Measurements from ENCODE around the gene SPINT4. TPM values are rescaled to one million over a fixed set of nuclear protein-coding genes. Genes with fewer than 3 reads are reported as not detected.
"Not testable (repeated sequence)": the region's sequence is repeated elsewhere in the genome, so short reads cannot be mapped to it uniquely, and the experiment has no call there.

Gene SPINT4
- total RNA-seq, 1 donor from 2014 or later: not detected

DNA sequence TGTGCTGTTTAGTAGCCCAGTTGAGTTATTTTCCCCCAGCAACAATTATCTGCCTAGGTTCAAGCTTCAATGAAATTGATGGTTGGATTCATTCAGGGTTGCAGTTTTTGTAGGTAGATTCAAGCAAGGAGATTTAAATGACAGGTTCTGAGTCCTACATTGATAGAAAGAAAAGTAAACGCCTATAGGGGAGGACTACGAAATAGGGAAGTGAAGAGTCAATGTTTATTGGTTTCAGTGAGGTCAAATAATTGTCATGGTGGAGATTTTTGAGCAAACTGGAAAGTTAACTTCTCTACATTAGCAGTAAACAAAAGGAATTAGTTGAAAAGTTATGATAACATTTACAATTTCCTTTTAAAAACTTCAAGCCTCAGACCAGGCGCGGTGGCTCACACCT is 21.0 kb upstream of the SPINT4 start:
- TF ChIP-seq, protein P1, sequence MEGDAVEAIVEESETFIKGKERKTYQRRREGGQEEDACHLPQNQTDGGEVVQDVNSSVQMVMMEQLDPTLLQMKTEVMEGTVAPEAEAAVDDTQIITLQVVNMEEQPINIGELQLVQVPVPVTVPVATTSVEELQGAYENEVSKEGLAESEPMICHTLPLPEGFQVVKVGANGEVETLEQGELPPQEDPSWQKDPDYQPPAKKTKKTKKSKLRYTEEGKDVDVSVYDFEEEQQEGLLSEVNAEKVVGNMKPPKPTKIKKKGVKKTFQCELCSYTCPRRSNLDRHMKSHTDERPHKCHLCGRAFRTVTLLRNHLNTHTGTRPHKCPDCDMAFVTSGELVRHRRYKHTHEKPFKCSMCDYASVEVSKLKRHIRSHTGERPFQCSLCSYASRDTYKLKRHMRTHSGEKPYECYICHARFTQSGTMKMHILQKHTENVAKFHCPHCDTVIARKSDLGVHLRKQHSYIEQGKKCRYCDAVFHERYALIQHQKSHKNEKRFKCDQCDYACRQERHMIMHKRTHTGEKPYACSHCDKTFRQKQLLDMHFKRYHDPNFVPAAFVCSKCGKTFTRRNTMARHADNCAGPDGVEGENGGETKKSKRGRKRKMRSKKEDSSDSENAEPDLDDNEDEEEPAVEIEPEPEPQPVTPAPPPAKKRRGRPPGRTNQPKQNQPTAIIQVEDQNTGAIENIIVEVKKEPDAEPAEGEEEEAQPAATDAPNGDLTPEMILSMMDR (IDR thresholded peaks at IDR 0.05; ENCODE audit: insufficient read depth, low read length, poor library complexity, severe bottlenecking): no peak
- no peaks in the 10 kb centered on the region for H3K27me3 ChIP-seq (ENCODE audit: control insufficient read depth, insufficient read depth, low read length)
- no peak for DNase-seq (ENCODE audit: low read depth)
- no peak overlapping the region for H3K4me3 ChIP-seq (ENCODE audit: low read depth, low read length)
- H3K36me3 ChIP-seq (ENCODE audit: control insufficient read depth, insufficient read depth, low read length): no peaks in the 10 kb centered on the region

DNA sequence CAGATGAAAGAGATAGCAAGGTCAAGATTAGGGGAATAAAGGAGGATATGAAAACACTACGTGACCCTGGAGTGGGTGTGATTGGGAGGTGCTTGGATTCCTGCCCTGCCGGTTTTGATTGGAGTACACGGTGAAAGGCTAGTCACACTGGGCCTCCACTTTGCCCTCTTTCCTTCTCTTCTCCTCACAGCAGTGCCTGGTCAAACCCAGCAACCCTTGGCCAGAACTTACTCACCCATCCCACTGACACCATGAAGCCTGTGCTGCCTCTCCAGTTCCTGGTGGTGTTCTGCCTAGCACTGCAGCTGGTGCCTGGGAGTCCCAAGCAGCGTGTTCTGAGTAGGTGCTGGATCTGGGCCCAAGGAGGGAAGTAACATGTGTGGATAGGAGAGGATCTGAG is 20.3 kb upstream of the SPINT4 start, which contains the start of gene WFDC13:
WFDC13 (plus strand) TSS at position 166 of the 400 bp plus-strand sequence; CDS start at position 252, 86 bp downstream.
- no peak within 1 kb of the TSS for H3K4me3 ChIP-seq (ENCODE audit: low read depth, low read length)
- no peaks in the 10 kb centered on the region for H3K27me3 ChIP-seq (ENCODE audit: control insufficient read depth, insufficient read depth, low read length)
- TF ChIP-seq, protein P1 (IDR thresholded peaks at IDR 0.05; ENCODE audit: insufficient read depth, low read length, poor library complexity, severe bottlenecking): no peak
- H3K36me3 ChIP-seq (ENCODE audit: control insufficient read depth, insufficient read depth, low read length): no peaks in the 10 kb centered on the region
- no peak for DNase-seq (ENCODE audit: low read depth)

DNA sequence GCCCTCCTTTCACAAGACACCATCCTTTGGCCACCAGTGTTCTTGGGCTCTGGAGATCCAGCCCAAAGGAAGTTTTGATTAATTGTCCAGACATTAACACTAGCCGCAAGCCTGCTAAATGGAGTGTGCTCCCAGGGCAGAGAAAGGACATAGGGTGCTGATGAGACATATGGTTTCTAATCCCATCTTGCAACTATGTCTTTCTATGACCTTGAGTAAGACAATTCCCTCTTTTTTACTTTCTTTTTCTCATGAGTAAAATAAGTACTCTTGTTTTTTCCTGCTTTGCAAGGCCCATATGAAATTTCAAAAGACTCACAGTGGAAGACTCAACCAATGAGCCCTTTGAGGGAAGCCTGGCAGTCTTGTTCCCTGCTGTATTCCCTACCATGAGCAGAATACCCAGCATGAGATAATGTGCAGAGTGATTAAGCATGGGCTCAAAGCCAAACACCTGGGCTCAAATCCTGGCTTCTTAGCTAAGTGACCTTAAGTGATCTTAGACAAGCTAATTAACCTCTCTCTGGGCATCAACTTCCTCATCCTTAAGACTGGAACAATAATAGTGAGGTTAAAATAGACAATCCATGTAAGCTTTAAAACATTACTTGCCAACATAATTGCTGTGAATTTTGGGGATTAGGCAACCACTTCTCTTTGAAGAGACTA is 17.0 kb upstream of the SPINT4 start, which contains the start of gene WFDC10B:
WFDC10B (minus strand) TSS at position 51 of the 669 bp plus-strand sequence. CDS start 19,027 bp downstream, outside the sequence.
- DNase-seq (ENCODE audit: low read depth): no peak
- H3K27me3 ChIP-seq (ENCODE audit: control insufficient read depth, insufficient read depth, low read length): no peaks in the 10 kb centered on the region
- H3K36me3 ChIP-seq (ENCODE audit: control insufficient read depth, insufficient read depth, low read length): no peaks in the 10 kb centered on the region
- no peak within 1 kb of the TSS for H3K4me3 ChIP-seq (ENCODE audit: low read depth, low read length)
- TF ChIP-seq, protein P1 (IDR thresholded peaks at IDR 0.05; ENCODE audit: insufficient read depth, low read length, poor library complexity, severe bottlenecking): no peak

DNA sequence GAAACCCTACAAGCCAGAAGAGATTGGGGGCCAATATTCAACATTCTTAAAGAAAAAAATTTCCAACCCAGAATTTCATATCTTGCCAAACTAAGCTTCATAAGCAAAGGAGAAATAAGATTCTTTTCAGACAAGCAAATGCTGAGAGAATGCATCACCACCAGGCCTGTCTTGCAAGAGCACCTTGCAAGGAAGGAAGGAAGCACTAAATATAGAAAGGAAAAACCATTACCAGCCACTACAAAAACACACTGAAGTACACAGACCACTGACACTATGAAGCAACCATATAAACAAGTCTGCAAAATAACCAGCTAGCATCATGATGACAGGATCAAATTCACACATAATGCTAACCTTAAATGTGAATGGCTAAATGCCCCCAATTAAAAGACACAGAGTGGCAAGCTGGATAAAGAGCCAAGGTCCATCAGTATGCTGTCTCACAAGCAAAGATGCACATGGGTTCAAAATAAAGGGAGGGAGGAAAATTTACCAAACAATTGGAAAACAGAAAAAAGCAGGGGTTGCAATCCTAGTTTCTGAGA is 5.9 kb upstream of the SPINT4 start:
- not testable (repeated sequence) for H3K36me3 ChIP-seq (ENCODE audit: control insufficient read depth, insufficient read depth, low read length); H3K4me3 ChIP-seq (ENCODE audit: low read depth, low read length); H3K27me3 ChIP-seq (ENCODE audit: control insufficient read depth, insufficient read depth, low read length); DNase-seq (ENCODE audit: low read depth)

DNA sequence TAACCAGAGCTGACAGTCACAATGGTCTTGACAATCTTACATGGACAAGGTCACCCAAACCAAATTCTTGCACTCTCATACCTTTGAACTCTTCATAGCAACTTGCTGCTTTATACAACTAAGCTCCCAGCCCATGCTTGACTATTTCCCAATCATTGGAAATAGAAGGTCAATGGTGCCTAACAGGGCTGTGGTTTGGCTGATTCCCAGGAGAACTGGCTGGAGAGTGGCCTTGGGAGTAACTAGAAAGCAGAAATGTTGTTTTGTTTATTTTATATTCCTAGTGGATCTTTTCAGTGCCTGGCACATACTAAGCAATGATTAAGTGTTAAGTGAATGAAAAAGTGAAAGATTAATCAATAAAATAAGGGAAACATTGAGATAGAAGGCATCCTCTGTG is 3.0 kb downstream of the SPINT4 start:
- no peak overlapping the region for H3K4me3 ChIP-seq (ENCODE audit: low read depth, low read length)
- no peak for DNase-seq (ENCODE audit: low read depth)
- no peaks in the 10 kb centered on the region for H3K36me3 ChIP-seq (ENCODE audit: control insufficient read depth, insufficient read depth, low read length)
- TF ChIP-seq, protein P1 (IDR thresholded peaks at IDR 0.05; ENCODE audit: insufficient read depth, low read length, poor library complexity, severe bottlenecking): no peak
- no peaks in the 10 kb centered on the region for H3K27me3 ChIP-seq (ENCODE audit: control insufficient read depth, insufficient read depth, low read length)

DNA sequence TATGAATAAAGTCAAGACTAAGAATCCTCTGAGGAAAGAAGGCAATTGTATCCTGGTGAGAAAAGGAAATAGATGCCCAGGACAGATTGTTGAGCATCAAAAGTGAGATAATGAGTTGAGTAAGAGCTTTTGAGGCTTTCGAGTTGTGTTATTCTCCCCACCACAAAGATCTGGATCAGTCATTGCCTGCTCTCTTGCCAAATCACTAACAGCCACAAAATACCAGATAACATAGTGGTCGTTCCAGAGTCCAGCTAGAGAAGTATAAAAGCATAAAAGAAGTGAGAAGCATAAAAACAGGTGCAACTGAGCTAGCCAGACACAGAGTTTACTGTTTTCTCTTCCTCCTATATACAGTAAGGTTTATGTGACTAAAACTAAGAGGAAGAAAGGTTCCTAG is 4.9 kb downstream of the SPINT4 start:
- TF ChIP-seq, protein P1 (IDR thresholded peaks at IDR 0.05; ENCODE audit: insufficient read depth, low read length, poor library complexity, severe bottlenecking): no peak
- no peak for DNase-seq (ENCODE audit: low read depth)
- Histone ChIP-seq H3K4me3 (ENCODE audit: low read depth, low read length) (no peak overlapping the region), H3K36me3 (ENCODE audit: control insufficient read depth, insufficient read depth, low read length) (no peaks in the 10 kb centered on the region), H3K27me3 (ENCODE audit: control insufficient read depth, insufficient read depth, low read length) (no peaks in the 10 kb centered on the region)
